ENCODE results near the gene GMPPB. TPM values are rescaled to one million over a fixed set of nuclear protein-coding genes. Genes with fewer than 3 reads are reported as not detected.

GMPPB gene
- total RNA-seq, 1 donor: 21.0 TPM

DNA sequence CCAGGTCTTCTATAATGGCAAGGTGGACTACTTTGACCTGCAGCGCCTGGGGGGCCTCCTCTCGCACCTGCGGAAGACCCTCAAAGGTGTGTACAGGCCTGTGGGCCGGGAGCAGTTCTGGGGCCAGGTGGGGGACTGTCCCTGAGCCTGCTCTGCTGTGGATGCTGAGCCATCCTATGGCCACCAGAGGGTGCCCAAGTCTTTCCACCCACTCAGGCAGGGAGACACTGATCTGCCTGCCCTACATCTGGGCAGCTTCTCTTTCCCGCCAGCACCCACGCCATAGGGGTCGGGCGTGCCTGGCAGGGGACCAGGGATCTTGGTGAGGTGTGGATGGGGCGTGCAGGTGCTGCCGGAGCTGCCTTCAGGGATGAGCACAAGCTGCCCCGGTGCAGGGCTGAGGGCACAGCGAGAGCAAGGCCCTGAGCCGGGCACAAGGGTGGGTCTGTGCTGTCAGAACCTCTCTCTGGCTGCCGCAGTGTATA is 20.3 kb downstream of the GMPPB start:
- Histone ChIP-seq H2AFZ (ENCODE audit: low read length) (no peak overlapping the region), H4K20me1 (ENCODE audit: insufficient read depth, low read length) (peaks cover 14% of the 10 kb centered on the region)

DNA sequence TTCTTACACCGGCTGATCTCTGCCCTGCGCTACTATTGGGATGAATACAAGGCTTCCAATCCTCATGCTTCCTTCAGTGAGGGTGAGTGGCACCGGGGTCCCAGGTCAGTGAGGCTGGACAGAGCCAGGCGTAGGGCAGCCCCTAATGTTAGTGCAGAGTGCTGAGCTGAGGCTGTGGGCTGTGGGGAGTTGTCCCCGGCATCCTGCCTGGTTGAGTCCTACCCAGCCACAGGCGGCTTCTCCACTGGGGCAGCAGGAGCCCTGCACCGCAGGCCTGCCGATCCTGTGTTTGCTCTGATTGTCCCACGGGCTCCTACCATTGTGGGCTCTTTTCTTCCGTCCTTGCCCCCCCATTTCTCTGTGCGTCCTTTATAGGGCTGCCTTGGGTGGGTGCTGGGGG is 21.1 kb downstream of the GMPPB start:
- H3K4me3 ChIP-seq (ENCODE audit: insufficient read depth, low read length): no peak overlapping the region
- peaks cover 38% of the 10 kb centered on the region for H3K36me3 ChIP-seq (ENCODE audit: insufficient read depth, low read length)
- H3K27ac ChIP-seq (ENCODE audit: low read depth, low read length): no peak overlapping the region
- DNase-seq (ENCODE audit: insufficient read length, low spot score, missing footprints): no peak
- H3K4me2 ChIP-seq (ENCODE audit: insufficient read depth, low read length): no peak overlapping the region
- peaks cover 14% of the 10 kb centered on the region for H4K20me1 ChIP-seq (ENCODE audit: insufficient read depth, low read length)
- no peaks in the 10 kb centered on the region for H3K79me2 ChIP-seq (ENCODE audit: insufficient read depth, low read length)
- no peaks in the 10 kb centered on the region for H3K9me3 ChIP-seq (ENCODE audit: low read depth, low read length)
- no peak overlapping the region for H2AFZ ChIP-seq (ENCODE audit: low read length)
- no peaks in the 10 kb centered on the region for H3K27me3 ChIP-seq (ENCODE audit: insufficient read depth, low read length)
- TF ChIP-seq, protein P1, sequence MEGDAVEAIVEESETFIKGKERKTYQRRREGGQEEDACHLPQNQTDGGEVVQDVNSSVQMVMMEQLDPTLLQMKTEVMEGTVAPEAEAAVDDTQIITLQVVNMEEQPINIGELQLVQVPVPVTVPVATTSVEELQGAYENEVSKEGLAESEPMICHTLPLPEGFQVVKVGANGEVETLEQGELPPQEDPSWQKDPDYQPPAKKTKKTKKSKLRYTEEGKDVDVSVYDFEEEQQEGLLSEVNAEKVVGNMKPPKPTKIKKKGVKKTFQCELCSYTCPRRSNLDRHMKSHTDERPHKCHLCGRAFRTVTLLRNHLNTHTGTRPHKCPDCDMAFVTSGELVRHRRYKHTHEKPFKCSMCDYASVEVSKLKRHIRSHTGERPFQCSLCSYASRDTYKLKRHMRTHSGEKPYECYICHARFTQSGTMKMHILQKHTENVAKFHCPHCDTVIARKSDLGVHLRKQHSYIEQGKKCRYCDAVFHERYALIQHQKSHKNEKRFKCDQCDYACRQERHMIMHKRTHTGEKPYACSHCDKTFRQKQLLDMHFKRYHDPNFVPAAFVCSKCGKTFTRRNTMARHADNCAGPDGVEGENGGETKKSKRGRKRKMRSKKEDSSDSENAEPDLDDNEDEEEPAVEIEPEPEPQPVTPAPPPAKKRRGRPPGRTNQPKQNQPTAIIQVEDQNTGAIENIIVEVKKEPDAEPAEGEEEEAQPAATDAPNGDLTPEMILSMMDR (IDR thresholded peaks at IDR 0.05; ENCODE audit: extremely low read depth, low read depth, low read length): no peak
- H3K4me1 ChIP-seq (ENCODE audit: insufficient read depth, low read length): no peaks in the 10 kb centered on the region

More for the DNA sequence above, 20.3 kb downstream of the GMPPB start:
- peak; percentile 99 for DNase-seq (ENCODE audit: insufficient read length, low spot score, missing footprints)
- Histone ChIP-seq H3K27ac (ENCODE audit: low read depth, low read length) (no peak overlapping the region), H3K27me3 (ENCODE audit: insufficient read depth, low read length) (no peaks in the 10 kb centered on the region), H3K4me1 (ENCODE audit: insufficient read depth, low read length) (no peaks in the 10 kb centered on the region), H3K36me3 (ENCODE audit: insufficient read depth, low read length) (peaks cover 32% of the 10 kb centered on the region), H3K9me3 (ENCODE audit: low read depth, low read length) (no peaks in the 10 kb centered on the region), H3K4me2 (ENCODE audit: insufficient read depth, low read length) (no peak overlapping the region), H3K4me3 (ENCODE audit: insufficient read depth, low read length) (no peak overlapping the region), H3K79me2 (ENCODE audit: insufficient read depth, low read length) (no peaks in the 10 kb centered on the region)
- TF ChIP-seq, protein P1 (IDR thresholded peaks at IDR 0.05; ENCODE audit: extremely low read depth, low read depth, low read length): peak; percentile 84

DNA sequence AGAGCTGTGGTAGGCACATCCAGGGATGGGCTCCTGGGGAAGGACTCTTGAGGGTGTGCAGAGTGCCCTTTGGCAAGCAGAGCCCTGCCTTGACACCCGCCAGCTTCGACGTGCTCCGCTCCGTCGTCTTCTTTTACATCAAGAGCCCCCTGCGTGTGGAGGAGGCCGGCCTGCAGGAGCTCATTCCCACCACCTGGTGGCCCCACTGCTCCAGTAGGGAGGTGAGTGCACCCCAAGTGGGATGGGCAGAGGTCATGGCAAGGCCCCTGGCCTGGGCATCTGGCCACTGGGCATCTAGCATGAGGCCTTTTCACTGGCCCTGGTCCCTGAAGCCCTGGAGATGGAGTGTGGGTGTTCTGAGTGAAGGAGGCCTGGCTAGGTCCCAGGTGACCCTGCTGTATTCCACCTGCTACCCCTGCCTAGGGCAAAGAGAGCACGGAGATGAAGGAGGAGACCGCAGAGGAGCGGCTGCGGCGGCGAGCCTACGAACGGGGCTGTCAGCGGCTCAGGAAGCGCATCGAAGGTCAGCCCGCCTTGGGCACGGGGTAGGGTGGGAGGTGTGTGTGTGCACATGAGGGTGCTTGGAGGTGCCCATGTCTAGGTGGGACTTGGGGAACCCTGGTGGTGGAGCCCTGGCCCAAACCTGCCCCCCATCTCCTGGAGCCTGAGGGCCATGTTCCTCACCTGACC is 22.2 kb downstream of the GMPPB start:
- Histone ChIP-seq H3K36me3 (ENCODE audit: insufficient read depth, low read length) (peaks cover 38% of the 10 kb centered on the region), H3K4me3 (ENCODE audit: insufficient read depth, low read length) (no peak overlapping the region), H3K27me3 (ENCODE audit: insufficient read depth, low read length) (no peaks in the 10 kb centered on the region), H3K4me2 (ENCODE audit: insufficient read depth, low read length) (no peak overlapping the region), H3K27ac (ENCODE audit: low read depth, low read length) (no peak overlapping the region), H3K4me1 (ENCODE audit: insufficient read depth, low read length) (no peaks in the 10 kb centered on the region), H3K9me3 (ENCODE audit: low read depth, low read length) (no peaks in the 10 kb centered on the region), H3K79me2 (ENCODE audit: insufficient read depth, low read length) (no peaks in the 10 kb centered on the region), H2AFZ (ENCODE audit: low read length) (no peak overlapping the region), H4K20me1 (ENCODE audit: insufficient read depth, low read length) (peaks cover 14% of the 10 kb centered on the region)
- TF ChIP-seq, protein P1 (IDR thresholded peaks at IDR 0.05; ENCODE audit: extremely low read depth, low read depth, low read length): peak; percentile 47
- DNase-seq (ENCODE audit: insufficient read length, low spot score, missing footprints): peak; percentile 89

DNA sequence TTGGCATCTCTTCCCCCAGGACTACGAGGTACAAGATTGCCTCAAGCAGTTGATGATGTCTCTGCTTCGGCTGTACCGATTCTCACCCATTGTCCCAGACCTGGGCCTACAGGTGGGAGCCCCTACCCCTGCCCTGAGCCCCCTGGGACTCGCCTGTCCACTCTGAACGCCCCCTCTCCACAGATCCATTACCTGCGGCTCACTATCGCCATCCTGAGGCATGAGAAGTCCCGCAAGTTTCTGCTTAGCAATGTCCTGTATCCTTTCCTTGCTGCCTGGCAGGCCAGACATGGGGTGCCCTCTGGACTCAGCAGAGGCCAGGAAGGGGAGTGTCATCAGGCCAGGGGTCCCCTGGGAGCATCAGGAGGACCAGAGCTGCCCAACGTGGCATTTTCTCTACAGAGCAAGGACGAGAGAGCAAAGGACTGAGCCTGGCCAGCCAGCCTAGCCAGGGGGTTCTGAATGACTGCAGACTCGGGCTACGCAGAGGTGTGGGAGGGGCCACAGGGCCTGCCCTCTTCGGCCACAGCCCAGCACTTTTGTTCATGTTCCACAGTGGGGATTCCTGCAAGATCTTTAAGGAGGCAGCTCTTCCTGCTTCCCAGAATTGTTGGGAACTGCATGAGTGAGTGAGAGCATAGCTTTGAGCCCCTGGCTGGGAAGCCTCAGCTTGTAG is 23.2 kb downstream of the GMPPB start:
- Histone ChIP-seq H2AFZ (ENCODE audit: low read length) (no peak overlapping the region), H3K4me2 (ENCODE audit: insufficient read depth, low read length) (no peak overlapping the region), H3K4me3 (ENCODE audit: insufficient read depth, low read length) (no peak overlapping the region), H3K27ac (ENCODE audit: low read depth, low read length) (no peak overlapping the region), H3K9me3 (ENCODE audit: low read depth, low read length) (no peaks in the 10 kb centered on the region), H3K4me1 (ENCODE audit: insufficient read depth, low read length) (no peaks in the 10 kb centered on the region), H3K27me3 (ENCODE audit: insufficient read depth, low read length) (no peaks in the 10 kb centered on the region), H4K20me1 (ENCODE audit: insufficient read depth, low read length) (peaks cover 14% of the 10 kb centered on the region), H3K36me3 (ENCODE audit: insufficient read depth, low read length) (peaks cover 38% of the 10 kb centered on the region), H3K79me2 (ENCODE audit: insufficient read depth, low read length) (no peaks in the 10 kb centered on the region)
- DNase-seq (ENCODE audit: insufficient read length, low spot score, missing footprints): peak; percentile 65
- TF ChIP-seq, protein P1 (IDR thresholded peaks at IDR 0.05; ENCODE audit: extremely low read depth, low read depth, low read length): no peak

Data from osteoblast (primary cell).